Hepatocyte (in vitro differentiated cells): ENCODE measurements around the gene ARPC1B.

ENCODE experiments used
- EZH2 ChIP-seq: fragments of 200-600 bp; sonication (generic); IDR thresholded peaks from 2 replicates; pipeline ENCODE4 v1.6.1; 2016; ENCODE audit warnings: antibody characterized with exemption, mild to moderate bottlenecking, borderline replicate concordance
- EZH2phosphoT487 ChIP-seq: fragments of 200-600 bp; sonication (generic); IDR thresholded peaks from one replicate; pipeline ENCODE4 v1.6.1; 2018; ENCODE audit warnings: antibody characterized with exemption, mild to moderate bottlenecking, low read depth, moderate library complexity; ENCODE audit not compliant: unreplicated experiment, severe bottlenecking
- TF ChIP-seq, protein P1 (sequence below): fragments of 200-600 bp; sonication (generic); IDR thresholded peaks from 2 replicates; pipeline ENCODE4 v1.5.1; 2016; ENCODE audit warnings: antibody characterized with exemption, mild to moderate bottlenecking; ENCODE audit not compliant: poor library complexity

DNA sequence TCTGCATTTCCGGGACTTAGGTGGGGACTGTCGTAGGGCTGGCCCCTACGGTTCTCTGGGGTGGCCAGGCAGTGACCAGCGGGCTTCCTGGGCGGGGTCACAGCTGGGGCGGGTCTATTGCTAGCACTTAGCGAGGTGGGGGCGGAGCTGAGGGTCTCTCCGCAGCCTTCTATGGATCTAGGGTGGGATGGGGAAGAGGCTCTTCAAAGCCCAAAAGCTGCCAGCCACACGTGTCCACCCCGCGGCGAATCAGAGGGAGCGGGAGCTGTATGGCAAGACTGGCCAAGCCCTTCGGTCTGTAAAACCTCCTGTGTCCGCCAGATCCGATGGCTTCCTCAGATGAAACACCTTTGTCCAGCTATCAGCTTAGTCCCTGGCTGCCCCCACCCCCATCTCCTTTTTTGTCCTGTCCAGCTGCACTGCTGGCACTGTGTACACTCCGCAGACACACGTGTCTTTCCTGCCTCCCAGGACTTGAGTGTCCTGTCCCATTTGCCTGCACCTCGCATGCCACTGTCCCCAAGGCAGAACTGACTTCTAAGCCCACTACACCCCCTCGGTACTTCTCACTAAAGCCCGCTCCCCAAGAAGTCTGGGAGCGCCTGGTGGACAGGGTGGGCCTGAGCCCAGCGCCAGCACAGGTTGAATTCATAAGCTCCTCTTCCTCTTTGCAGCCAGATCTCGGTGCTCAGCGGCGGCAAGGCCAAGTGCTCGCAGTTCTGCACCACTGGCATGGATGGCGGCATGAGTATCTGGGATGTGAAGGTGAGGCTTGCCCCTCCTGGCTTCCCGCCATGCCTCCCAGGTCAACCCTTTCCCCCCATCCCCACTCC lies 19.0 kb downstream of the ARPC1B start:
- TF ChIP-seq EZH2phosphoT487, result no peak
- TF ChIP-seq, protein P1, sequence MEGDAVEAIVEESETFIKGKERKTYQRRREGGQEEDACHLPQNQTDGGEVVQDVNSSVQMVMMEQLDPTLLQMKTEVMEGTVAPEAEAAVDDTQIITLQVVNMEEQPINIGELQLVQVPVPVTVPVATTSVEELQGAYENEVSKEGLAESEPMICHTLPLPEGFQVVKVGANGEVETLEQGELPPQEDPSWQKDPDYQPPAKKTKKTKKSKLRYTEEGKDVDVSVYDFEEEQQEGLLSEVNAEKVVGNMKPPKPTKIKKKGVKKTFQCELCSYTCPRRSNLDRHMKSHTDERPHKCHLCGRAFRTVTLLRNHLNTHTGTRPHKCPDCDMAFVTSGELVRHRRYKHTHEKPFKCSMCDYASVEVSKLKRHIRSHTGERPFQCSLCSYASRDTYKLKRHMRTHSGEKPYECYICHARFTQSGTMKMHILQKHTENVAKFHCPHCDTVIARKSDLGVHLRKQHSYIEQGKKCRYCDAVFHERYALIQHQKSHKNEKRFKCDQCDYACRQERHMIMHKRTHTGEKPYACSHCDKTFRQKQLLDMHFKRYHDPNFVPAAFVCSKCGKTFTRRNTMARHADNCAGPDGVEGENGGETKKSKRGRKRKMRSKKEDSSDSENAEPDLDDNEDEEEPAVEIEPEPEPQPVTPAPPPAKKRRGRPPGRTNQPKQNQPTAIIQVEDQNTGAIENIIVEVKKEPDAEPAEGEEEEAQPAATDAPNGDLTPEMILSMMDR, result no peak
- no peak for TF ChIP-seq EZH2
